Esophagus squamous epithelium (tissue), 5 donors: ENCODE measurements around the gene PCDHGA12. TPM values are rescaled to one million over a fixed set of nuclear protein-coding genes. Genes with fewer than 3 reads are reported as not detected.
A peak's percentile ranks its signal among the peaks of the same experiment; 100 is the strongest.

Source experiments
- DNase-seq: peaks from one replicate; lab custom pipeline; 2025; lab: John Stamatoyannopoulos, UW
- H3K27ac ChIP-seq, 4 donors: fragments of 200-600 bp; sonication (generic); one replicate each; pipeline ENCODE4 v1.5.1; 2016 to 2019; ENCODE audit warnings: mild to moderate bottlenecking in 1 of 4
- H3K27me3 ChIP-seq, 4 donors: fragments of 200-600 bp; sonication (generic); 1 replicate in 3 of 4; 2 replicates in 1 of 4; pipeline versions ENCODE4 v1.5.1 to v1.6.0; 2017 to 2021; ENCODE audit warnings: antibody characterized with exemption in 1 of 4
- H3K36me3 ChIP-seq, 3 donors: fragments of 200-600 bp; sonication (generic); one replicate each; pipeline ENCODE4 v1.5.1; 2016 to 2019
- H3K4me1 ChIP-seq, 3 donors: fragments of 200-600 bp; sonication (generic); one replicate each; pipeline ENCODE4 v1.5.1; 2017 to 2019
- H3K4me3 ChIP-seq, 4 donors: fragments of 200-600 bp; sonication (generic); 1 replicate in 3 of 4; 2 replicates in 1 of 4; pipeline ENCODE4 v1.5.1; 2016 to 2019; ENCODE audit warnings: mild to moderate bottlenecking in 2 of 4, moderate library complexity in 1 of 4
- H3K9me3 ChIP-seq, 3 donors: fragments of 200-600 bp; sonication (generic); one replicate each; pipeline ENCODE4 v1.5.1; 2016 to 2019
- POLR2A ChIP-seq, 4 donors: fragments of 450-650 bp; IDR thresholded peaks; one replicate each; pipeline ENCODE4 v1.6.1; 2017; ENCODE audit warnings: antibody characterized with exemption in 4 of 4, mild to moderate bottlenecking in 4 of 4, moderate library complexity in 3 of 4
- WGBS, 2 donors: methylation state at CpG; one replicate each; pipeline ENCODE4 v1.1.5; 2018; 5-methylcytosine and 5-hydroxymethylcytosine counted together
- intact Hi-C: fragments of 100-400 bp; cut with DNase I; formaldehyde crosslinking; loops from one replicate; pipeline ENCODE4 v1.15.0; 2022
- total RNA-seq, 4 donors: library from RNA; depleted of rRNA; stranded (reverse); fragments of >200 nt; gene quantifications; one replicate each; pipeline ENCODE4 v1.1.0, GENCODE V29; 2016
- TF ChIP-seq, protein P1 (sequence below), 6 experiments: fragments of 450-650 bp in 4 of 6; fragments of 200-600 bp in 2 of 6; sonication (generic) in 2 of 6; IDR thresholded peaks; one replicate each; pipeline ENCODE4 v1.5.1; 2016 to 2019; ENCODE audit warnings: antibody characterized with exemption in 6 of 6, mild to moderate bottlenecking in 4 of 6, moderate library complexity in 4 of 6
- donor health status: DM: yes; HTN: yes; CAD: no.

Gene PCDHGA12
- total RNA-seq = 1 to 10 TPM; 2.0 to 8.0 (median 2.5) TPM

DNA sequence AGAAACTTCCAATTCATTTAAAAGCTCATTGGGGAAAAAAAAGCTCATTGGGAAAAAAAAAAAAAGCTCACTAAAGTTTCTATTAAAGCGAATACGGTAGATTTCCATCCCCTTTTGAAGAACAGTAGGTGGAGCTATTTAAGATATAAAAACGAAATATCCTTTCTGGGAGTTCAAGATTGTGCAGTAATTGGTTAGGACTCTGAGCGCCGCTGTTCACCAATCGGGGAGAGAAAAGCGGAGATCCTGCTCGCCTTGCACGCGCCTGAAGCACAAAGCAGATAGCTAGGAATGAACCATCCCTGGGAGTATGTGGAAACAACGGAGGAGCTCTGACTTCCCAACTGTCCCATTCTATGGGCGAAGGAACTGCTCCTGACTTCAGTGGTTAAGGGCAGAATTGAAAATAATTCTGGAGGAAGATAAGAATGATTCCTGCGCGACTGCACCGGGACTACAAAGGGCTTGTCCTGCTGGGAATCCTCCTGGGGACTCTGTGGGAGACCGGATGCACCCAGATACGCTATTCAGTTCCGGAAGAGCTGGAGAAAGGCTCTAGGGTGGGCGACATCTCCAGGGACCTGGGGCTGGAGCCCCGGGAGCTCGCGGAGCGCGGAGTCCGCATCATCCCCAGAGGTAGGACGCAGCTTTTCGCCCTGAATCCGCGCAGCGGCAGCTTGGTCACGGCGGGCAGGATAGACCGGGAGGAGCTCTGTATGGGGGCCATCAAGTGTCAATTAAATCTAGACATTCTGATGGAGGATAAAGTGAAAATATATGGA is at the start of gene PCDHGA12:
Gene PCDHGA12, plus strand, starts transcription at position 176 of the 782 bp plus-strand sequence. Its CDS starts 253 bp downstream, at position 429.
- Histone ChIP-seq H3K27ac (no peak within 1 kb of the TSS), H3K27me3 (peaks cover 0 to 7% (median 0%) of the 10 kb centered on the region in 4 donors), H3K4me3 (peak within 1 kb of the TSS; percentile 2 to 49 (median 24)), H3K4me1 (peaks cover 0 to 12% (median 0%) of the 10 kb centered on the region in 3 donors), H3K36me3 (no peaks in the 10 kb centered on the region), H3K9me3 (peaks cover 16 to 100% (median 86%) of the 10 kb centered on the region in 3 donors)
- WGBS, 2 donors = 22 to 39% methylated on average over 32 of the region's 33 CpGs
- intact Hi-C loops = no loop called here
- TF ChIP-seq, protein P1, sequence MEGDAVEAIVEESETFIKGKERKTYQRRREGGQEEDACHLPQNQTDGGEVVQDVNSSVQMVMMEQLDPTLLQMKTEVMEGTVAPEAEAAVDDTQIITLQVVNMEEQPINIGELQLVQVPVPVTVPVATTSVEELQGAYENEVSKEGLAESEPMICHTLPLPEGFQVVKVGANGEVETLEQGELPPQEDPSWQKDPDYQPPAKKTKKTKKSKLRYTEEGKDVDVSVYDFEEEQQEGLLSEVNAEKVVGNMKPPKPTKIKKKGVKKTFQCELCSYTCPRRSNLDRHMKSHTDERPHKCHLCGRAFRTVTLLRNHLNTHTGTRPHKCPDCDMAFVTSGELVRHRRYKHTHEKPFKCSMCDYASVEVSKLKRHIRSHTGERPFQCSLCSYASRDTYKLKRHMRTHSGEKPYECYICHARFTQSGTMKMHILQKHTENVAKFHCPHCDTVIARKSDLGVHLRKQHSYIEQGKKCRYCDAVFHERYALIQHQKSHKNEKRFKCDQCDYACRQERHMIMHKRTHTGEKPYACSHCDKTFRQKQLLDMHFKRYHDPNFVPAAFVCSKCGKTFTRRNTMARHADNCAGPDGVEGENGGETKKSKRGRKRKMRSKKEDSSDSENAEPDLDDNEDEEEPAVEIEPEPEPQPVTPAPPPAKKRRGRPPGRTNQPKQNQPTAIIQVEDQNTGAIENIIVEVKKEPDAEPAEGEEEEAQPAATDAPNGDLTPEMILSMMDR (IDR thresholded peaks at IDR 0.05) = peak in 2 of 6 experiments; percentile 29 to 45
- TF ChIP-seq POLR2A (IDR thresholded peaks at IDR 0.05) = no peak
- DNase-seq = no peak

GRCh38 chr5:141382469-141383294 is 47.6 kb upstream of the PCDHGA12 start, which contains the start of gene PCDHGA7:
TSS of gene PCDHGA7 (plus strand) at chr5:141382742. CDS start at chr5:141382900, 158 bp downstream.
- DNase-seq = no peak
- TF ChIP-seq POLR2A (IDR thresholded peaks at IDR 0.05) = no peak
- TF ChIP-seq, protein P1 (IDR thresholded peaks at IDR 0.05) = peak in 2 of 6 experiments; percentile 11 to 14
- no peak within 1 kb of the TSS for H3K27ac ChIP-seq
- H3K27me3 ChIP-seq = peaks cover 0 to 16% (median 0%) of the 10 kb centered on the region in 4 donors
- H3K4me1 ChIP-seq = no peaks in the 10 kb centered on the region
- intact Hi-C loops = no loop called here
- peaks cover 0 to 92% (median 79%) of the 10 kb centered on the region in 3 donors for H3K9me3 ChIP-seq
- H3K4me3 ChIP-seq = peak within 1 kb of the TSS; percentile 7 to 51 (median 28)
- H3K36me3 ChIP-seq = peaks cover 0 to 4% (median 0%) of the 10 kb centered on the region in 3 donors
- 23 to 44% methylated on average over 22 to 24 of the region's 37 CpGs for WGBS, 2 donors

DNA sequence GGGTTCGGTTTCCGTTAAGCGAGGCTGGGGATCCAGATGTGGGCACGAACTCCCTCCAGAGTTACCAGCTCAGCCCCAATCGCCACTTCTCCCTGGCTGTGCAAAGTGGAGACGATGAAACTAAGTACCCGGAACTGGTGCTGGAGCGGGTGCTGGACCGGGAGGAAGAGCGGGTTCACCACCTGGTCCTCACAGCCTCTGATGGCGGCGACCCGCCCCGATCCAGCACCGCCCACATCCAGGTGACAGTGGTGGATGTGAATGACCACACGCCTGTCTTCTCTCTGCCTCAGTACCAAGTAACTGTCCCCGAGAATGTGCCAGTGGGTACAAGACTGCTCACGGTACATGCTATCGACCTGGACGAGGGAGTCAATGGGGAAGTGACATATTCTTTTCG is 47.0 kb upstream of the PCDHGA12 start:
- intact Hi-C loops = no loop called here
- WGBS, 2 donors = 47 to 49% methylated on average over 17 to 18 of the region's 21 CpGs
- peaks cover 0 to 4% (median 0%) of the 10 kb centered on the region in 3 donors for H3K36me3 ChIP-seq
- H3K4me1 ChIP-seq = no peaks in the 10 kb centered on the region
- H3K4me3 ChIP-seq = no peak overlapping the region
- peaks cover 0 to 18% (median 0%) of the 10 kb centered on the region in 4 donors for H3K27me3 ChIP-seq
- TF ChIP-seq POLR2A (IDR thresholded peaks at IDR 0.05) = no peak
- TF ChIP-seq, protein P1 (IDR thresholded peaks at IDR 0.05) = no peak
- no peak overlapping the region for H3K27ac ChIP-seq
- no peak for DNase-seq
- peaks cover 2 to 89% (median 77%) of the 10 kb centered on the region in 3 donors for H3K9me3 ChIP-seq

DNA sequence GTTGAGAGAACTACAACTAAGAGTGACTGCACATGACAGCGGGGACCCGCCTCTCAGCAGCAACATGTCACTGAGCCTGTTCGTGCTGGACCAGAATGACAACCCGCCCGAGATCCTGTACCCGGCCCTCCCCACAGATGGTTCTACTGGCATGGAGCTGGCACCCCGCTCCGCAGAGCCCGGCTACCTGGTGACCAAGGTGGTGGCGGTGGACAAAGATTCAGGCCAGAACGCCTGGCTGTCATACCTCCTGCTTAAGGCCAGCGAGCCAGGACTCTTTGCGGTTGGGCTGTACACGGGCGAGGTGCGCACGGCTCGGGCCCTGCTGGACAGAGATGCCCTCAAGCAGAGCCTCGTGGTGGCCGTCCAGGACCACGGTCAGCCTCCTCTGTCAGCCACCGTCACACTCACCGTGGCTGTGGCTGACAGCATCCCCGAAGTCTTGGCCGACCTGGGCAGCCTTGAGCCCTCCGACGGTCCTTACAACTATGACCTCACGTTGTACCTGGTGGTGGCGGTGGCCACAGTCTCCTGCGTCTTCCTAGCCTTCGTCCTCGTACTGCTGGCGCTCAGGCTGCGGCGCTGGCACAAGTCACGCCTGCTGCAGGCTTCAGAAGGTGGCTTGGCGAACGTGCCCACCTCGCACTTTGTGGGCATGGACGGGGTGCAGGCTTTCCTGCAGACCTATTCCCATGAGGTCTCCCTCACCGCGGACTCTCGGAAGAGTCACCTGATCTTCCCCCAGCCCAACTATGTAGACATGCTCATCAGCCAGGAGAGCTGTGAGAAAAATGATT is 45.6 kb upstream of the PCDHGA12 start:
- intact Hi-C loops = no loop called here
- 47 to 48% methylated on average over 5 to 14 of the region's 43 CpGs for WGBS, 2 donors
- no peak for TF ChIP-seq POLR2A (IDR thresholded peaks at IDR 0.05)
- TF ChIP-seq, protein P1 (IDR thresholded peaks at IDR 0.05) = no peak
- no peak for DNase-seq
- H3K36me3 ChIP-seq = peaks cover 0 to 4% (median 0%) of the 10 kb centered on the region in 3 donors
- no peaks in the 10 kb centered on the region for H3K4me1 ChIP-seq
- H3K9me3 ChIP-seq = peaks cover 8 to 92% (median 83%) of the 10 kb centered on the region in 3 donors
- peaks cover 0 to 19% (median 0%) of the 10 kb centered on the region in 4 donors for H3K27me3 ChIP-seq
- no peak overlapping the region for H3K4me3 ChIP-seq
- no peak overlapping the region for H3K27ac ChIP-seq
